SK-N-SH treated with all-trans-retinoic acid at 6 μM for 48 hours (cell line): ENCODE measurements around the gene RPS8.

ENCODE experiments used
- ARNTL ChIP-seq: fragments of 450-650 bp; formaldehyde crosslinking; IDR thresholded peaks from 2 replicates; pipeline ENCODE4 v1.5.0; 2020; ENCODE audit warnings: low read depth, mild to moderate bottlenecking, moderate library complexity, borderline replicate concordance
- GLIS3 ChIP-seq: fragments of 250-450 bp; sonication (Bioruptor Pico); IDR thresholded peaks from 2 replicates; pipeline ENCODE4 v1.5.0; 2020; ENCODE audit warnings: mild to moderate bottlenecking, moderate library complexity
- OSR1 ChIP-seq: fragments of 250-450 bp; sonication (Bioruptor Pico); IDR thresholded peaks from 2 replicates; pipeline ENCODE4 v1.8.0; 2022; ENCODE audit warnings: moderate library complexity, mild to moderate bottlenecking, inconsistent platforms
- ZC3H10 ChIP-seq: fragments of 250-450 bp; sonication (Bioruptor Pico); IDR thresholded peaks from 2 replicates; pipeline ENCODE4 v1.5.1; 2021; ENCODE audit warnings: mild to moderate bottlenecking, moderate library complexity

GRCh38 chr1:44822131-44822701 lies 46.9 kb downstream of the RPS8 start:
- no peak for TF ChIP-seq ARNTL (CRISPR knock-in tag)
- TF ChIP-seq GLIS3 (CRISPR knock-in tag), result no peak
- TF ChIP-seq ZC3H10, result no peak
- TF ChIP-seq OSR1 (CRISPR knock-in tag), result no peak
